Myocyte (in vitro differentiated cells): ENCODE results near the gene NEXMIF. TPM values are rescaled to one million over a fixed set of nuclear protein-coding genes. Genes with fewer than 3 reads are reported as not detected.
"Not testable (repeated sequence)": the region's sequence is repeated elsewhere in the genome, so short reads cannot be mapped to it uniquely, and the experiment has no call there.

Experiments used
- DNase-seq: peaks from one replicate; pipeline ENCODE4 v3.0.0-alpha.2; 2012; ENCODE audit warnings: low read depth
- total RNA-seq: library from RNA; depleted of rRNA; stranded (reverse); fragments of >200 nt; gene quantifications from 2 replicates; pipeline ENCODE4 v1.2.3, GENCODE V29; 2014

NEXMIF gene
- total RNA-seq, 1 donor from 2014 or later, result not detected

- DNase-seq, result no peak
Measured at GRCh38 chrX:74797338-74797887, 127.8 kb downstream of the NEXMIF start.

GRCh38 chrX:74788545-74789086, 136.6 kb downstream of the NEXMIF start:
- DNase-seq, result no peak

GRCh38 chrX:74784629-74785028, 140.6 kb downstream of the NEXMIF start:
- DNase-seq, result no peak

DNA sequence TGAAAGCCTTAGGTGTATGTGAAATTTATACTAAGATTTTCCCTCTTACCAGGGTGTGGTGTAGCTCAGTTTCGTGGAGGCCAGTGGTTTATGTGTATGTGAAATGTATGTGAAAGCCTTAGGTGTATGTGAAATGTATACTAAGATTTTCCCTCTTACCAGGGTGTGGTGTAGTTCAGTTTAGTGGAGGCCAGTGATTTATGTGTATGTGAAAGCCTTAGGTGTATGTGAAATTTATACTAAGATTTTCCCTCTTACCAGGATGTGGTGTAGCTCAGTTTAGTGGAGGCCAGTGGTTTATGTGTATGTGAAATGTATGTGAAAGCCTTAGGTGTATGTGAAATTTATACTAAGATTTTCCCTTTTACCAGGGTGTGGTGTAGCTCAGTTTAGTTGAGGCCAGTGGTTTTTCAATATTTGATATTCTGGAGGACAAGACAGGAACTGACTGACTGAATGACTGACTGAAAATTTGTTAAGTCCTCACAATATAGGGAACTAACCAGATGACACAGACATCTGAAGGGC, 143.7 kb downstream of the NEXMIF start:
- DNase-seq, result no peak

GRCh38 chrX:74779175-74779574, 146.1 kb downstream of the NEXMIF start:
- no peak for DNase-seq

- DNase-seq, result no peak
Measured at GRCh38 chrX:74774988-74775387, 150.3 kb downstream of the NEXMIF start.

DNA sequence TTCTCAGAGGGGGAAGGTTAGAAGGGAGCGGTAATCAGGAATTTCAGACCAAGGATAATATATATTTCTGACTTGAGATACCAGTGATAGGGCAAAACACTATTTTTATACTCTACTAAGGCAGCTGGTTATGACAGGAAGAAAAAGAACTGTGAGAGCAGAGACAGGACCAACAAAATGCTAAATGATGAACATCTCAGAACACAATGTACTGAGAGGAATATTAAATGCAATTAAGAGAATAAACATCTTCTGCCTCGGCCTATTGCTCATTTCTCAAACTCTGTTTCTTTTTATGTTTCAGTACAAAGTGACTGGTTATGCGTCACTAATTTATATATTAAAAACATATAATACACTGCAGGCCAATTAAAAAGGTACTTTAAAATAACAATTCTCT, 188.8 kb downstream of the NEXMIF start:
- no peak for DNase-seq

- DNase-seq, result peak; percentile 4
Measured at GRCh38 chrX:74705269-74705668, 220.0 kb downstream of the NEXMIF start.

- DNase-seq, result not testable (repeated sequence)
Measured at GRCh38 chrX:74701343-74701742, 223.9 kb downstream of the NEXMIF start.

- DNase-seq, result no peak
Measured at GRCh38 chrX:74684466-74684865, 240.8 kb downstream of the NEXMIF start.

Other genes with a start within 250 kb of the NEXMIF start
- gene ABCB7, start 230.8 kb upstream of the NEXMIF start, total RNA-seq, result 37.4 and 37.5 TPM in 2 replicates